SK-N-SH (cell line): ENCODE measurements around the gene EDN2. TPM values are rescaled to one million over a fixed set of nuclear protein-coding genes. Genes with fewer than 3 reads are reported as not detected.
A peak's percentile ranks its signal among the peaks of the same experiment; 100 is the strongest.

Experiments
- CTCF ChIA-PET: fragments of 300-600, 350-600 bp; formaldehyde crosslinking; extraction: SDS; loops from one replicate; lab custom pipeline; 2021; lab: Yijun Ruan, JAX
- POLR2A ChIA-PET: fragments of 350-600 bp; sonication (Branson Sonifier 250); formaldehyde crosslinking; extraction: SDS; loops from one replicate; lab custom pipeline; 2020; ENCODE audit warnings: antibody characterized with exemption, inconsistent platforms; lab: Yijun Ruan, JAX
- DNase-seq: peaks from one replicate; pipeline ENCODE4 v3.0.0; 2012
- H2AFZ ChIP-seq: fragments of 200-600 bp; sonication (generic); 2 replicates; pipeline ENCODE4 v1.8.1; 2016; ENCODE audit warnings: antibody characterized with exemption, mild to moderate bottlenecking, low read depth
- H3F3A ChIP-seq: fragments of 200-600 bp; sonication (generic); replicated peaks from 2 replicates; pipeline ENCODE3; 2016; ENCODE audit warnings: antibody characterized with exemption, mild to moderate bottlenecking; ENCODE audit not compliant: insufficient read depth
- H3K27ac ChIP-seq, 2 experiments: fragments of 200-500 bp in 1 of 2; fragments of 200-600 bp in 1 of 2; sonication (Bioruptor generic) in 1 of 2; sonication (generic), shearing (Covaris generic) in 1 of 2; 2 replicates each; pipeline versions ENCODE4 v1.5.1 to v1.6.1; 2014 to 2016; ENCODE audit warnings: low read depth in 2 of 2, inconsistent platforms in 1 of 2, low read length in 1 of 2, mild to moderate bottlenecking in 1 of 2, mixed read lengths in 1 of 2
- H3K27me3 ChIP-seq: fragments of 200-600 bp; sonication (generic), shearing (Covaris generic); 2 replicates; pipeline ENCODE4 v1.6.1; 2016; ENCODE audit warnings: mixed run types; ENCODE audit not compliant: insufficient read depth
- H3K36me3 ChIP-seq, 2 experiments: fragments of 200-500 bp in 1 of 2; fragments of 200-600 bp in 1 of 2; sonication (Bioruptor generic) in 1 of 2; sonication (generic) in 1 of 2; replicated peaks in 1 of 2; 2 replicates each; pipeline versions ENCODE3 to v1.5.1; 2014 to 2016; ENCODE audit warnings: low read length in 1 of 2, mild to moderate bottlenecking in 1 of 2; ENCODE audit not compliant: insufficient read depth in 2 of 2, control insufficient read depth in 1 of 2
- H3K4me1 ChIP-seq, 2 experiments: fragments of 200-500 bp in 1 of 2; fragments of 200-600 bp in 1 of 2; sonication (Bioruptor generic) in 1 of 2; sonication (generic), shearing (Covaris generic) in 1 of 2; 2 replicates each; pipeline versions ENCODE4 v1.5.1 to v1.6.1; 2014 to 2016; ENCODE audit warnings: low read depth in 1 of 2, low read length in 1 of 2, mixed run types in 1 of 2; ENCODE audit not compliant: insufficient read depth in 2 of 2, control insufficient read depth in 1 of 2
- H3K4me2 ChIP-seq: fragments of 200-600 bp; sonication (generic), shearing (Covaris generic); 2 replicates; pipeline ENCODE4 v1.6.1; 2017; ENCODE audit warnings: mixed run types
- H3K4me3 ChIP-seq, 2 experiments: fragments of 200-500 bp in 1 of 2; fragments of 200-600 bp in 1 of 2; sonication (Bioruptor generic) in 1 of 2; sonication (generic), shearing (Covaris generic) in 1 of 2; 2 replicates each; pipeline versions ENCODE4 v1.5.1 to v1.8.1; 2014 to 2016; ENCODE audit warnings: low read depth in 2 of 2, inconsistent platforms in 1 of 2, low read length in 1 of 2, mild to moderate bottlenecking in 1 of 2, mixed read lengths in 1 of 2, moderate library complexity in 1 of 2
- H3K79me2 ChIP-seq: fragments of 200-600 bp; sonication (generic); 2 replicates; pipeline ENCODE4 v1.8.1; 2017; ENCODE audit warnings: mild to moderate bottlenecking; ENCODE audit not compliant: insufficient read depth
- H3K9ac ChIP-seq: fragments of 200-600 bp; sonication (generic); 2 replicates; pipeline ENCODE4 v1.6.1; 2017; ENCODE audit warnings: mixed run types
- H3K9me2 ChIP-seq: fragments of 200-600 bp; sonication (generic); 2 replicates; pipeline ENCODE4 v1.6.1; 2017; ENCODE audit warnings: mixed run types
- H3K9me3 ChIP-seq: fragments of 200-600 bp; sonication (generic); 2 replicates; pipeline ENCODE4 v1.6.1; 2017; ENCODE audit warnings: mixed run types, mild to moderate bottlenecking, moderate library complexity
- H4K20me1 ChIP-seq: fragments of 200-600 bp; sonication (generic); 2 replicates; pipeline ENCODE4 v1.6.1; 2017; ENCODE audit warnings: mild to moderate bottlenecking, mixed run types; ENCODE audit not compliant: insufficient read depth
- CHD2 ChIP-seq: fragments of 150-350 bp; IDR thresholded peaks from 2 replicates; pipeline ENCODE4 v1.6.1; 2018; ENCODE audit warnings: low read length; ENCODE audit not compliant: partially characterized antibody
- FOSL2 ChIP-seq: IDR thresholded peaks from 2 replicates; pipeline ENCODE4 v1.4.0; 2012; ENCODE audit warnings: low read depth, mild to moderate bottlenecking, moderate library complexity, borderline replicate concordance
- GATA2 ChIP-seq: sonication (generic); formaldehyde crosslinking; IDR thresholded peaks from 2 replicates; pipeline ENCODE4 v1.5.0; 2020; ENCODE audit warnings: mild to moderate bottlenecking, missing genetic modification reagents
- JUND ChIP-seq: IDR thresholded peaks from 2 replicates; pipeline ENCODE4 v1.4.0; 2012
- NRF1 ChIP-seq: IDR thresholded peaks from 2 replicates; pipeline ENCODE4 v1.6.1; 2012; ENCODE audit warnings: low read depth, mild to moderate bottlenecking, low read length
- PBX3 ChIP-seq: IDR thresholded peaks from 2 replicates; pipeline ENCODE4; 2012
- RAD21 ChIP-seq: IDR thresholded peaks from 2 replicates; pipeline ENCODE4 v1.6.1; 2012; ENCODE audit warnings: mild to moderate bottlenecking, low read length
- RCOR1 ChIP-seq: fragments of 150-350 bp; IDR thresholded peaks from 2 replicates; pipeline ENCODE4 v1.6.1; 2017; ENCODE audit warnings: antibody characterized with exemption, low read length
- REST ChIP-seq: IDR thresholded peaks from 2 replicates; pipeline ENCODE4 v1.6.1; 2012; ENCODE audit warnings: mild to moderate bottlenecking, low read depth, low read length, moderate library complexity
- SMC3 ChIP-seq: IDR thresholded peaks from 2 replicates; pipeline ENCODE4 v1.6.1; 2012; ENCODE audit warnings: low read depth, low read length, improper control_type of control experiment
- TAF1 ChIP-seq: IDR thresholded peaks from 2 replicates; pipeline ENCODE4 v1.6.1; 2012; ENCODE audit warnings: low read depth, mild to moderate bottlenecking, low read length, moderate library complexity, borderline replicate concordance
- TEAD4 ChIP-seq: IDR thresholded peaks from 2 replicates; pipeline ENCODE4 v1.4.0; 2012; ENCODE audit warnings: mild to moderate bottlenecking, borderline replicate concordance; ENCODE audit not compliant: insufficient read depth
- ZBTB33 ChIP-seq: IDR thresholded peaks from 2 replicates; pipeline ENCODE4 v1.4.0; 2012; ENCODE audit warnings: low read depth, borderline replicate concordance
- WGBS: methylation state at CpG from one replicate; pipeline ENCODE4 v1.1.6; 2017; ENCODE audit warnings: low lambda C conversion rate; 5-methylcytosine and 5-hydroxymethylcytosine counted together
- polyA plus RNA-seq, 3 experiments: library from polyadenylated mRNA; depleted of rRNA; stranded (reverse); fragments of >200 nt; gene quantifications; 2 replicates each; pipeline ENCODE4 v1.2.3, GENCODE V29; 2012
- TF ChIP-seq, protein P1 (sequence below): IDR thresholded peaks from 2 replicates; pipeline ENCODE4 v1.4.0; 2012; ENCODE audit warnings: low read depth, borderline replicate concordance

The EDN2 gene
- polyA plus RNA-seq, 1 of the 3 experiments (the other 2 are of a cell fraction), result 0.97 TPM

DNA sequence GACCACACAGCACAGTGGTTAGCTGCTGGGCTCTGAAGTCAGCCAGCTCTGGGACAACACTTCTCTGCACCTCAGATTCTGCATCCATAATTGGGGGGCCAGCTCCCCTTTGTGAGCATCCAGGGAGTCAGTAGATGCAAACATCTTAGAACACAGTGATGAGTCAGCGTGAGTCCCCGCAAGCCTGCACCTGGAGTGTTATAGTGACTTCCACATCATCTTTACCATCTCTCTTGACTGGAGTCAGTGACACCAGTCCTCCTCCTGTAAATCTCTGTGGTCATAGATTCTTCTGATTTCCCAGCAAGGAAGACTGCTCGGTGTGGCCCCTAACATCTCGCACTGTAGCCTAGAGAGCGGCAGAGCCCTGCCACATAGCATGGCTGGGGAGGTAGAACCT is 13.9 kb upstream of the EDN2 start:
- no peak for TF ChIP-seq RAD21
- no peak for TF ChIP-seq JUND
- no peak for TF ChIP-seq TEAD4
- no peak for TF ChIP-seq NRF1
- TF ChIP-seq RCOR1, result no peak
- no peak; the same call in 1 of the 2 replicates for TF ChIP-seq FOSL2
- no peak for TF ChIP-seq TAF1
- TF ChIP-seq, protein P1, sequence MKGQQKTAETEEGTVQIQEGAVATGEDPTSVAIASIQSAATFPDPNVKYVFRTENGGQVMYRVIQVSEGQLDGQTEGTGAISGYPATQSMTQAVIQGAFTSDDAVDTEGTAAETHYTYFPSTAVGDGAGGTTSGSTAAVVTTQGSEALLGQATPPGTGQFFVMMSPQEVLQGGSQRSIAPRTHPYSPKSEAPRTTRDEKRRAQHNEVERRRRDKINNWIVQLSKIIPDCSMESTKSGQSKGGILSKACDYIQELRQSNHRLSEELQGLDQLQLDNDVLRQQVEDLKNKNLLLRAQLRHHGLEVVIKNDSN, result no peak
- TF ChIP-seq PBX3, result no peak
- no peak for TF ChIP-seq CHD2
- no peak for TF ChIP-seq SMC3
- H3K27me3 ChIP-seq, result no peaks in the 10 kb centered on the region
- peak overlapping the region in 1 of 2 experiments; percentile 34; a peak in 1 of 4 replicates for H3K27ac ChIP-seq
- 79% methylated on average over 3 of the region's 5 CpGs for WGBS
- H3K9me3 ChIP-seq, result no peaks in the 10 kb centered on the region
- H3K4me1 ChIP-seq, result peaks cover 22 to 63% of the 10 kb centered on the region in 2 experiments
- no peaks in the 10 kb centered on the region for H3K9me2 ChIP-seq
- H3K36me3 ChIP-seq, result no peaks in the 10 kb centered on the region
- no peak overlapping the region for H2AFZ ChIP-seq
- POLR2A ChIA-PET, result no interaction called here
- DNase-seq, result no peak
- H3K79me2 ChIP-seq, result no peaks in the 10 kb centered on the region
- H3K4me2 ChIP-seq, result no peak overlapping the region
- no peak overlapping the region for H3K4me3 ChIP-seq
- CTCF ChIA-PET, result interaction anchor here (1.1 to 8.6 kb wide), 4 partner anchors 15 to 75 kb away, joined by 3 to 93 read pairs (median 8); partner anchors contain the start of gene EDN2
- H3F3A ChIP-seq, result peaks cover 6% of the 10 kb centered on the region
- no peaks in the 10 kb centered on the region for H4K20me1 ChIP-seq
- no peak overlapping the region for H3K9ac ChIP-seq

GRCh38 chr1:41497461-41498030 is 13.1 kb upstream of the EDN2 start:
- H3K9me3 ChIP-seq, result no peaks in the 10 kb centered on the region
- DNase-seq, result no peak
- H3K36me3 ChIP-seq, result no peaks in the 10 kb centered on the region
- peaks cover 25 to 54% of the 10 kb centered on the region in 2 experiments for H3K4me1 ChIP-seq
- CTCF ChIA-PET, result interaction anchor here (1.1 to 8.6 kb wide), 5 partner anchors 18 to 79 kb away, joined by 3 to 93 read pairs (median 3); partner anchors contain the start of gene EDN2
- no peak for TF ChIP-seq TEAD4
- no peak for TF ChIP-seq RCOR1
- TF ChIP-seq, protein P1, result no peak
- no peak for TF ChIP-seq CHD2
- no peak for TF ChIP-seq REST
- no peak for TF ChIP-seq JUND
- no peak for TF ChIP-seq ZBTB33
- TF ChIP-seq GATA2, result no peak
- H3K27ac ChIP-seq, result no peak overlapping the region
- peaks cover 8% of the 10 kb centered on the region for H3F3A ChIP-seq
- no peak overlapping the region for H3K4me2 ChIP-seq
- WGBS, result 96% methylated on average over 7 of the region's 7 CpGs
- POLR2A ChIA-PET, result no interaction called here
- no peak overlapping the region for H3K4me3 ChIP-seq
- no peaks in the 10 kb centered on the region for H4K20me1 ChIP-seq
- H3K79me2 ChIP-seq, result no peaks in the 10 kb centered on the region
- H3K27me3 ChIP-seq, result no peaks in the 10 kb centered on the region
- no peaks in the 10 kb centered on the region for H3K9me2 ChIP-seq
- no peak overlapping the region for H3K9ac ChIP-seq
- no peak overlapping the region for H2AFZ ChIP-seq
